Measurements from ENCODE around the gene CASTOR2. TPM values are rescaled to one million over a fixed set of nuclear protein-coding genes. Genes with fewer than 3 reads are reported as not detected.

Gene CASTOR2
- total RNA-seq, 4 donors from 2014 or later: 4.5 to 12.5 (median 7.4) TPM

GRCh38 chr7:75049817-75050216 is 85.3 kb downstream of the CASTOR2 start:
- 81 to 100% methylated on average over 2 to 10 of the region's 10 CpGs for WGBS, 2 donors (ENCODE audit: low coverage in 1 of 2)
- intact Hi-C loops (cut with DNase I; ENCODE audit: low total_unique reads) (no loop called here), in situ Hi-C loops (cut with MboI; ENCODE audit: low pct_ligation_motif_present in 1 of 4, low pct_unique_long_range_greater_than_20kb in 1 of 4, low sequenced_read_pairs in 3 of 4) (loop anchor here in 2 of 4 donors (25.0 kb wide), 2 partner anchors 638 to 712 kb away; partner anchors contain the start of gene CCL26 (in 1 of the 2))
- peaks cover 0 to 37% (median 8%) of the 10 kb centered on the region in 4 donors for H3K36me3 ChIP-seq
- H3K9me3 ChIP-seq: no peaks in the 10 kb centered on the region
- peaks cover 0 to 8% (median 0%) of the 10 kb centered on the region in 4 donors for H3K4me1 ChIP-seq
- TF ChIP-seq CTCF (IDR thresholded peaks at IDR 0.05) (no peak), EP300 (IDR thresholded peaks at IDR 0.05; ENCODE audit: low read depth) (no peak), POLR2AphosphoS5 (IDR thresholded peaks at IDR 0.05) (no peak), POLR2A (IDR thresholded peaks at IDR 0.05) (no peak)
- no peak for DNase-seq
- no peak overlapping the region for H3K4me3 ChIP-seq
- no peak overlapping the region for H3K27ac ChIP-seq
- H3K27me3 ChIP-seq: no peaks in the 10 kb centered on the region

- H3K4me3 ChIP-seq: no peak overlapping the region
- intact Hi-C loops (cut with DNase I; ENCODE audit: low total_unique reads): no loop called here
- in situ Hi-C loops (cut with MboI; ENCODE audit: low pct_ligation_motif_present in 1 of 4, low pct_unique_long_range_greater_than_20kb in 1 of 4, low sequenced_read_pairs in 3 of 4): loop anchor here in 1 of 4 donors (25.0 kb wide), 1 partner anchor 712 kb away; the partner anchor contains the start of gene CCL26
- DNase-seq: no peak
- 92% methylated on average over 12 of the region's 12 CpGs; no CpG with 5 or more reads in 1 of the 2 donors for WGBS, 2 donors (ENCODE audit: low coverage in 1 of 2)
- peaks cover 0 to 37% (median 8%) of the 10 kb centered on the region in 4 donors for H3K36me3 ChIP-seq
- H3K9me3 ChIP-seq: no peaks in the 10 kb centered on the region
- no peak overlapping the region for H3K27ac ChIP-seq
- no peaks in the 10 kb centered on the region for H3K27me3 ChIP-seq
- TF ChIP-seq CTCF (IDR thresholded peaks at IDR 0.05) (no peak), POLR2AphosphoS5 (IDR thresholded peaks at IDR 0.05) (no peak), POLR2A (IDR thresholded peaks at IDR 0.05) (no peak), EP300 (IDR thresholded peaks at IDR 0.05; ENCODE audit: low read depth) (no peak)
- H3K4me1 ChIP-seq: peaks cover 0 to 8% (median 0%) of the 10 kb centered on the region in 4 donors
Observed at GRCh38 chr7:75050501-75050900, 86.0 kb downstream of the CASTOR2 start.

- TF ChIP-seq CTCF (IDR thresholded peaks at IDR 0.05): no peak
- no peak for TF ChIP-seq POLR2AphosphoS5 (IDR thresholded peaks at IDR 0.05)
- no peak for TF ChIP-seq POLR2A (IDR thresholded peaks at IDR 0.05)
- no peak for TF ChIP-seq EP300 (IDR thresholded peaks at IDR 0.05; ENCODE audit: low read depth)
- H3K27ac ChIP-seq: peak overlapping the region in 3 of 4 donors; percentile 63 to 79 (median 69)
- no peaks in the 10 kb centered on the region for H3K9me3 ChIP-seq
- intact Hi-C loops (cut with DNase I; ENCODE audit: low total_unique reads) (no loop called here), in situ Hi-C loops (cut with MboI; ENCODE audit: low pct_ligation_motif_present in 1 of 4, low pct_unique_long_range_greater_than_20kb in 1 of 4, low sequenced_read_pairs in 3 of 4) (loop anchor here in 1 of 4 donors (25.0 kb wide), 1 partner anchor 708 kb away; the partner anchor contains the start of gene CCL26)
- 64 to 80% methylated on average over 1 to 3 of the region's 3 CpGs for WGBS, 2 donors (ENCODE audit: low coverage in 1 of 2)
- peaks cover 0 to 6% (median 0%) of the 10 kb centered on the region in 4 donors for H3K4me1 ChIP-seq
- H3K27me3 ChIP-seq: no peaks in the 10 kb centered on the region
- DNase-seq: no peak
- H3K4me3 ChIP-seq: no peak overlapping the region
- H3K36me3 ChIP-seq: peaks cover 0 to 30% (median 10%) of the 10 kb centered on the region in 4 donors
Observed at GRCh38 chr7:75054744-75055143, 90.2 kb downstream of the CASTOR2 start.

GRCh38 chr7:75055155-75055554 is 90.7 kb downstream of the CASTOR2 start:
- Histone ChIP-seq H3K36me3 (peaks cover 0 to 32% (median 12%) of the 10 kb centered on the region in 4 donors), H3K27ac (peak overlapping the region; percentile 14 to 79 (median 66)), H3K4me1 (peaks cover 0 to 6% (median 0%) of the 10 kb centered on the region in 4 donors), H3K27me3 (no peaks in the 10 kb centered on the region), H3K4me3 (no peak overlapping the region), H3K9me3 (no peaks in the 10 kb centered on the region)
- 91 to 100% methylated on average over 2 to 9 of the region's 9 CpGs for WGBS, 2 donors (ENCODE audit: low coverage in 1 of 2)
- DNase-seq: no peak
- TF ChIP-seq POLR2AphosphoS5 (IDR thresholded peaks at IDR 0.05): no peak
- no peak for TF ChIP-seq EP300 (IDR thresholded peaks at IDR 0.05; ENCODE audit: low read depth)
- TF ChIP-seq CTCF (IDR thresholded peaks at IDR 0.05): no peak
- no peak for TF ChIP-seq POLR2A (IDR thresholded peaks at IDR 0.05)
- intact Hi-C loops (cut with DNase I; ENCODE audit: low total_unique reads): no loop called here
- in situ Hi-C loops (cut with MboI; ENCODE audit: low pct_ligation_motif_present in 1 of 4, low pct_unique_long_range_greater_than_20kb in 1 of 4, low sequenced_read_pairs in 3 of 4): loop anchor here in 1 of 4 donors (25.0 kb wide), 1 partner anchor 707 kb away; the partner anchor contains the start of gene CCL26

Measured in transverse colon (tissue), 4 donors.